H1 (cell line): ENCODE results near the gene ARL11. TPM values are rescaled to one million over a fixed set of nuclear protein-coding genes. Genes with fewer than 3 reads are reported as not detected.

ENCODE experiments used
- CTCF ChIA-PET: fragments of 300-600 bp; sonication (Branson Sonifier 250); formaldehyde crosslinking; loops from one replicate; lab custom pipeline; 2021; ENCODE audit not compliant: partially characterized antibody; lab: Charles Lee
- POLR2A ChIA-PET: fragments of 300-600 bp; sonication (Branson Sonifier 250); formaldehyde crosslinking; loops from one replicate; lab custom pipeline; 2021; ENCODE audit warnings: inconsistent platforms; ENCODE audit not compliant: partially characterized antibody; lab: Charles Lee
- DNase-seq, 2 experiments: peaks; one replicate each; pipeline versions ENCODE4 v3.0.0 to v3.0.0-alpha.2; 2010 to 2022; ENCODE audit warnings: low spot score in 2 of 2, low read depth in 1 of 2, mixed read lengths in 1 of 2
- FAIRE-seq: peaks from 2 replicates; lab custom pipeline; 2011; peaks lifted over from hg19 to GRCh38; lab: Jason Lieb, UNC
- H2AFZ ChIP-seq: 2 replicates; pipeline ENCODE4 v1.8.1; 2012; ENCODE audit warnings: low read length, inconsistent platforms
- H2AK5ac ChIP-seq: 2 replicates; pipeline ENCODE4 v1.6.1; 2013; ENCODE audit warnings: low read depth, low read length
- H2BK120ac ChIP-seq: replicated peaks from 2 replicates; pipeline ENCODE3; 2013; ENCODE audit warnings: low read depth, low read length, inconsistent platforms
- H2BK12ac ChIP-seq: 2 replicates; pipeline ENCODE4 v1.6.1; 2013; ENCODE audit warnings: low read depth, low read length
- H2BK15ac ChIP-seq: 2 replicates; pipeline ENCODE4 v1.6.1; 2013; ENCODE audit warnings: low read length
- H2BK20ac ChIP-seq: 2 replicates; pipeline ENCODE4 v1.6.1; 2013; ENCODE audit warnings: low read length
- H2BK5ac ChIP-seq: 2 replicates; pipeline ENCODE4 v1.6.1; 2013; ENCODE audit warnings: low read depth, low read length
- H3K14ac ChIP-seq: 2 replicates; pipeline ENCODE4 v1.6.1; 2013; ENCODE audit warnings: inconsistent platforms; ENCODE audit not compliant: insufficient read length
- H3K18ac ChIP-seq: 2 replicates; pipeline ENCODE4 v1.6.1; 2013; ENCODE audit warnings: low read length; ENCODE audit errors: extremely low read depth
- H3K23ac ChIP-seq: 2 replicates; pipeline ENCODE4 v1.6.1; 2013; ENCODE audit warnings: inconsistent platforms; ENCODE audit not compliant: insufficient read length
- H3K23me2 ChIP-seq: 2 replicates; pipeline ENCODE4 v1.6.1; 2013; ENCODE audit warnings: low read depth, low read length
- H3K27ac ChIP-seq: 2 replicates; pipeline ENCODE4 v1.6.1; 2011; ENCODE audit warnings: low read depth, low read length, inconsistent platforms
- H3K27me3 ChIP-seq, 4 experiments: replicated peaks in 1 of 4; 1 replicate in 1 of 4; 2 replicates in 3 of 4; pipeline versions ENCODE4 v1.6.1 to v1.8.1; 2011 to 2013; ENCODE audit warnings: low read length in 3 of 4, mild to moderate bottlenecking in 3 of 4, inconsistent platforms in 2 of 4, mixed read lengths in 2 of 4, moderate library complexity in 1 of 4; ENCODE audit not compliant: control insufficient read depth in 3 of 4, insufficient read depth in 3 of 4; ENCODE audit errors: extremely low read depth in 1 of 4
- H3K36me3 ChIP-seq, 4 experiments: 2 replicates each; pipeline versions ENCODE4 v1.6.1 to v1.8.1; 2011 to 2013; ENCODE audit warnings: mild to moderate bottlenecking in 4 of 4, low read length in 3 of 4, moderate library complexity in 2 of 4, control low read depth in 1 of 4, inconsistent platforms in 1 of 4; ENCODE audit not compliant: insufficient read depth in 4 of 4, control insufficient read depth in 2 of 4
- H3K4ac ChIP-seq: replicated peaks from 2 replicates; pipeline ENCODE3; 2013; ENCODE audit warnings: low read length, low read depth, mixed read lengths, inconsistent platforms; ENCODE audit not compliant: insufficient read length
- H3K4me1 ChIP-seq, 4 experiments: replicated peaks in 1 of 4; 1 replicate in 1 of 4; 2 replicates in 3 of 4; pipeline versions ENCODE4 v1.6.1 to v1.8.1; 2011 to 2013; ENCODE audit warnings: low read length in 3 of 4, inconsistent platforms in 2 of 4, mixed read lengths in 1 of 4; ENCODE audit not compliant: insufficient read depth in 4 of 4, control insufficient read depth in 3 of 4
- H3K4me2 ChIP-seq, 2 experiments: 2 replicates each; pipeline versions ENCODE4 v1.6.1 to v1.8.1; 2011 to 2013; ENCODE audit warnings: low read depth in 2 of 2, low read length in 2 of 2, control low read depth in 1 of 2, inconsistent platforms in 1 of 2, mild to moderate bottlenecking in 1 of 2; ENCODE audit not compliant: insufficient read depth in 1 of 2
- H3K4me3 ChIP-seq, 4 experiments: fragments of 200-600, 300-600 bp in 1 of 4; sonication (generic), shearing (Covaris generic), sonication (Bioruptor Twin) in 1 of 4; 2 replicates each; pipeline versions ENCODE4 v1.5.1 to v1.8.1; 2011 to 2016; ENCODE audit warnings: low read length in 4 of 4, low read depth in 3 of 4, control low read depth in 2 of 4, inconsistent platforms in 2 of 4, mild to moderate bottlenecking in 2 of 4, mixed read lengths in 1 of 4, moderate library complexity in 1 of 4; ENCODE audit not compliant: insufficient read depth in 2 of 4; ENCODE audit errors: extremely low read depth in 1 of 4
- H3K56ac ChIP-seq: replicated peaks from 2 replicates; pipeline ENCODE3; 2013; ENCODE audit warnings: low read depth, mild to moderate bottlenecking, mixed read lengths, low read length, inconsistent platforms; ENCODE audit not compliant: insufficient read length
- H3K79me1 ChIP-seq: 2 replicates; pipeline ENCODE4 v1.6.1; 2013; ENCODE audit warnings: low read depth, low read length, control low read depth
- H3K79me2 ChIP-seq, 2 experiments: 2 replicates each; pipeline versions ENCODE4 v1.6.1 to v1.8.1; 2012 to 2013; ENCODE audit warnings: low read length in 2 of 2, mild to moderate bottlenecking in 2 of 2, inconsistent platforms in 1 of 2; ENCODE audit not compliant: insufficient read depth in 2 of 2, control insufficient read depth in 1 of 2
- H3K9ac ChIP-seq, 4 experiments: replicated peaks in 1 of 4; 1 replicate in 1 of 4; 2 replicates in 3 of 4; pipeline versions ENCODE4 v1.6.1 to v1.8.1; 2011 to 2013; ENCODE audit warnings: low read depth in 3 of 4, low read length in 3 of 4, control low read depth in 2 of 4, mild to moderate bottlenecking in 2 of 4, moderate library complexity in 2 of 4, inconsistent platforms in 1 of 4; ENCODE audit errors: extremely low read depth in 1 of 4
- H3K9me3 ChIP-seq, 2 experiments: 2 replicates each; pipeline versions ENCODE4 v1.6.1 to v1.8.1; 2012 to 2013; ENCODE audit warnings: mild to moderate bottlenecking in 2 of 2, moderate library complexity in 2 of 2, control low read depth in 1 of 2, inconsistent platforms in 1 of 2, low read depth in 1 of 2, low read length in 1 of 2, mixed read lengths in 1 of 2; ENCODE audit not compliant: insufficient read depth in 2 of 2
- H4K20me1 ChIP-seq, 2 experiments: replicated peaks in 1 of 2; 2 replicates each; pipeline versions ENCODE3 to v1.8.1; 2011 to 2013; ENCODE audit warnings: inconsistent platforms in 2 of 2, low read length in 2 of 2, mild to moderate bottlenecking in 1 of 2; ENCODE audit not compliant: insufficient read depth in 2 of 2, control insufficient read depth in 1 of 2
- H4K5ac ChIP-seq: 2 replicates; pipeline ENCODE4 v1.6.1; 2013; ENCODE audit warnings: low read length, low read depth, mixed read lengths, inconsistent platforms; ENCODE audit not compliant: insufficient read length
- H4K8ac ChIP-seq: 2 replicates; pipeline ENCODE4 v1.8.0; 2013; ENCODE audit warnings: mild to moderate bottlenecking, moderate library complexity, low read length, inconsistent platforms; ENCODE audit not compliant: insufficient read depth; ENCODE audit errors: extremely low read depth
- H4K91ac ChIP-seq: replicated peaks from 2 replicates; pipeline ENCODE3; 2013; ENCODE audit warnings: low read length, mixed read lengths, inconsistent platforms; ENCODE audit not compliant: insufficient read length
- CREB1 ChIP-seq: IDR thresholded peaks from 2 replicates; pipeline ENCODE4 v1.6.1; 2012; ENCODE audit warnings: inconsistent platforms
- CTCF ChIP-seq, 3 experiments: IDR thresholded peaks; 1 replicate in 2 of 3; 2 replicates in 1 of 3; pipeline versions ENCODE4 v1.5.1 to v1.6.1; 2011; ENCODE audit warnings: low read length in 3 of 3, mild to moderate bottlenecking in 3 of 3, inconsistent platforms in 2 of 3, low read depth in 1 of 3, moderate library complexity in 1 of 3; ENCODE audit not compliant: insufficient read depth in 1 of 3; ENCODE audit errors: control extremely low read depth in 1 of 3
- EP300 ChIP-seq, 2 experiments: IDR thresholded peaks; 1 replicate in 1 of 2; 2 replicates in 1 of 2; pipeline ENCODE4 v1.6.1; 2011 to 2012; ENCODE audit warnings: low read depth in 2 of 2, low read length in 2 of 2, mild to moderate bottlenecking in 2 of 2, borderline replicate concordance in 1 of 2, inconsistent platforms in 1 of 2, moderate library complexity in 1 of 2
- HDAC6 ChIP-seq: IDR thresholded peaks from one replicate; pipeline ENCODE4 v1.7.1; 2012; ENCODE audit warnings: low read depth, mild to moderate bottlenecking, inconsistent platforms, low read length, moderate library complexity
- NANOG ChIP-seq: IDR thresholded peaks from 2 replicates; pipeline ENCODE4 v1.6.1; 2011; ENCODE audit warnings: low read length, low read depth, mild to moderate bottlenecking, inconsistent platforms; ENCODE audit not compliant: insufficient read depth, poor library complexity, severe bottlenecking
- RAD21 ChIP-seq, 2 experiments: IDR thresholded peaks in 1 of 2; conservative IDR thresholded peaks in 1 of 2; 2 replicates each; pipeline ENCODE4 v1.6.1; 2011; ENCODE audit warnings: low read depth in 2 of 2, low read length in 2 of 2, improper control_type of control experiment in 1 of 2, inconsistent platforms in 1 of 2, mild to moderate bottlenecking in 1 of 2, moderate library complexity in 1 of 2
- RBBP5 ChIP-seq: IDR thresholded peaks from 2 replicates; pipeline ENCODE4 v1.7.1; 2012; ENCODE audit warnings: low read depth, mild to moderate bottlenecking, inconsistent platforms, low read length, moderate library complexity, borderline replicate concordance
- SIN3A ChIP-seq, 2 experiments: IDR thresholded peaks in 1 of 2; conservative IDR thresholded peaks in 1 of 2; 2 replicates each; pipeline ENCODE4 v1.6.1; 2011 to 2012; ENCODE audit warnings: low read length in 2 of 2, improper control_type of control experiment in 1 of 2, low read depth in 1 of 2, mild to moderate bottlenecking in 1 of 2
- WGBS, 2 experiments: shearing (Covaris generic) in 1 of 2; methylation state at CpG; one replicate each; pipeline versions ENCODE4 v1.1.6 to v1.1.7; 2013 to 2015; ENCODE audit warnings: low lambda C conversion rate in 2 of 2, mixed read lengths in 2 of 2, inconsistent platforms in 1 of 2, low coverage in 1 of 2, missing lambda C conversion rate in 1 of 2; ENCODE audit not compliant: insufficient replicate concordance in 2 of 2, insufficient coverage in 1 of 2, insufficient read length in 1 of 2; ENCODE audit errors: extremely low coverage in 1 of 2, missing lambda C conversion rate in 1 of 2; 5-methylcytosine and 5-hydroxymethylcytosine counted together
- polyA plus RNA-seq, 7 experiments: library from polyadenylated mRNA; depleted of rRNA in 3 of 7; stranded (reverse) in 5 of 7; unstranded in 2 of 7; fragments of >200 nt in 5 of 7; fragments of 200-250 nt in 2 of 7; gene quantifications; 1 replicate in 5 of 7; 2 replicates in 1 of 7; 4 replicates in 1 of 7; pipeline versions ENCODE4 v1.2.1 to v1.2.3, GENCODE V29; 2011 to 2013; ENCODE audit warnings: missing spikeins in 2 of 7, mixed read lengths in 2 of 7
- total RNA-seq: library from RNA; stranded (reverse); fragmentation: NEBNext Ultra II Directional; extraction: Animal tissue kit (Norgen Biotek cat#: 25700); gene quantifications from 2 replicates; pipeline ENCODE4 v1.2.1, GENCODE V29; 2021

Gene ARL11
- total and polyA plus RNA-seq, 2 of the 8 experiments (the other 6 are each of a cell fraction or from before 2014, with no cell fraction given): 0.45 to 0.52 TPM

- H2BK12ac ChIP-seq: no peak overlapping the region
- H3K79me2 ChIP-seq: peaks cover 6 to 59% of the 10 kb centered on the region in 2 experiments
- FAIRE-seq: no peak
- no peak for TF ChIP-seq HDAC6
- no peak for TF ChIP-seq SIN3A (conservative IDR thresholded peaks at IDR 0.05 in 1 of 2, IDR thresholded peaks at IDR 0.05 in 1 of 2; ENCODE audit: low read depth in 1 of 2, low read length in 2 of 2)
- TF ChIP-seq RBBP5: no peak
- TF ChIP-seq CTCF (IDR thresholded peaks at IDR 0.05; ENCODE audit: control extremely low read depth in 1 of 3, insufficient read depth in 1 of 3, low read depth in 1 of 3, low read length in 3 of 3): no peak
- TF ChIP-seq EP300 (IDR thresholded peaks at IDR 0.05; ENCODE audit: borderline replicate concordance in 1 of 2, low read depth in 2 of 2, low read length in 2 of 2): no peak
- TF ChIP-seq NANOG: no peak
- no peak for TF ChIP-seq CREB1
- no peak for TF ChIP-seq RAD21 (IDR thresholded peaks at IDR 0.05 in 1 of 2, conservative IDR thresholded peaks at IDR 0.05 in 1 of 2; ENCODE audit: low read depth in 2 of 2, low read length in 2 of 2)
These were observed 48.4 kb downstream of the ARL11 start for GRCh38 chr13:49676581-49677298.

More at GRCh38 chr13:49676581-49677298, 48.4 kb downstream of the ARL11 start:
- peaks cover 0 to 3% of the 10 kb centered on the region in 2 experiments for H4K20me1 ChIP-seq
- POLR2A ChIA-PET: interaction anchor here (1.0 to 2.2 kb wide), 4 partner anchors 12 to 19 kb away, joined by 4 to 8 read pairs (median 5); partner anchors contain the start of gene EBPL
- no peak overlapping the region for H3K9ac ChIP-seq
- H3K23me2 ChIP-seq: no peaks in the 10 kb centered on the region
- no peak overlapping the region for H3K4me3 ChIP-seq
- H3K4me2 ChIP-seq: no peak overlapping the region
- peaks cover 3% of the 10 kb centered on the region; the same call in 1 of the 2 replicates for H3K79me1 ChIP-seq
- no peak overlapping the region for H3K56ac ChIP-seq
- H3K14ac ChIP-seq: no peak overlapping the region
- H3K36me3 ChIP-seq: peaks cover 0 to 35% (median 9%) of the 10 kb centered on the region in 4 experiments; a peak in 4 of 8 replicates
- no peak overlapping the region for H3K4ac ChIP-seq
- no peak overlapping the region for H3K18ac ChIP-seq
- H3K4me1 ChIP-seq: 0 out of 7 replicates have a peak, but pooled peaks cover 0 to 2% (median 0%) of the 10 kb centered on the region in 4 experiments
- no peak overlapping the region for H4K5ac ChIP-seq
- H3K9me3 ChIP-seq: peaks cover 9 to 20% of the 10 kb centered on the region in 2 experiments; a peak in 3 of 4 replicates
- no peaks in the 10 kb centered on the region for H3K27me3 ChIP-seq
- no peak overlapping the region for H4K91ac ChIP-seq
- H2BK20ac ChIP-seq: no peak overlapping the region
- no peak overlapping the region for H2BK5ac ChIP-seq
- no peak overlapping the region for H3K23ac ChIP-seq
- no peak overlapping the region for H3K27ac ChIP-seq
- DNase-seq: no peak
- H2AK5ac ChIP-seq: no peak overlapping the region
- H2AFZ ChIP-seq: no peak overlapping the region
- CTCF ChIA-PET: interaction anchor here (0.8 to 2.2 kb wide), 2 partner anchors 12 to 27 kb away, joined by 4 to 8 read pairs; no protein-coding TSS in a partner anchor
- H2BK120ac ChIP-seq: no peak overlapping the region
- 84% methylated on average over 6 of the region's 6 CpGs; no CpG with 5 or more reads in 1 of the 2 experiments for WGBS, 2 experiments
- no peak overlapping the region for H4K8ac ChIP-seq
- H2BK15ac ChIP-seq: no peak overlapping the region
